NCI-H1436 treated with DMSO at 0.1 percent for 48 hours (cell line): ENCODE results near the gene ENTPD7.
"Not testable (repeated sequence)": the region's sequence is repeated elsewhere in the genome, so short reads cannot be mapped to it uniquely, and the experiment has no call there.

Experiments used
- DNase-seq: peaks from one replicate; lab custom pipeline; 2025; lab: John Stamatoyannopoulos, UW

Gene ENTPD7

GRCh38 chr10:99659031-99659867 is at the start of gene ENTPD7:
TSS of gene ENTPD7 (plus strand) at chr10:99659509. CDS start at chr10:99659957, 448 bp downstream.
- DNase-seq: peak; percentile 86

- no peak for DNase-seq
These were observed 49.1 kb upstream of the ENTPD7 start for GRCh38 chr10:99610221-99610620.

- no peak for DNase-seq
These were observed 48.0 kb upstream of the ENTPD7 start for GRCh38 chr10:99611326-99611725.

GRCh38 chr10:99612167-99612831 is 47.0 kb upstream of the ENTPD7 start:
- no peak for DNase-seq

GRCh38 chr10:99615426-99615825 is 43.9 kb upstream of the ENTPD7 start:
- no peak for DNase-seq

- DNase-seq: no peak
These were observed 41.6 kb upstream of the ENTPD7 start for GRCh38 chr10:99617696-99618095.

GRCh38 chr10:99619090-99619800 is 40.1 kb upstream of the ENTPD7 start:
- no peak for DNase-seq

- peak; percentile 100 for DNase-seq
These were observed 39.2 kb upstream of the ENTPD7 start, which contains the start of gene SLC25A28 for GRCh38 chr10:99619851-99620710. TSS of gene SLC25A28 (minus strand) at chr10:99620439. CDS start at chr10:99620335, 104 bp downstream.

- DNase-seq: no peak
These were observed 38.4 kb upstream of the ENTPD7 start for GRCh38 chr10:99620711-99621453.

GRCh38 chr10:99621454-99622251 is 37.7 kb upstream of the ENTPD7 start:
- no peak for DNase-seq

- no peak for DNase-seq
These were observed 35.4 kb upstream of the ENTPD7 start for GRCh38 chr10:99623919-99624318.

GRCh38 chr10:99625124-99625523 is 34.2 kb upstream of the ENTPD7 start:
- not testable (repeated sequence) for DNase-seq

GRCh38 chr10:99628923-99629624 is 30.2 kb upstream of the ENTPD7 start:
- no peak for DNase-seq

GRCh38 chr10:99629625-99629978 is 29.7 kb upstream of the ENTPD7 start:
- no peak for DNase-seq

GRCh38 chr10:99630433-99630832 is 28.9 kb upstream of the ENTPD7 start:
- no peak for DNase-seq

GRCh38 chr10:99630991-99631390 is 28.3 kb upstream of the ENTPD7 start:
- DNase-seq: no peak

GRCh38 chr10:99631496-99631895 is 27.8 kb upstream of the ENTPD7 start:
- DNase-seq: no peak

GRCh38 chr10:99633832-99634231 is 25.5 kb upstream of the ENTPD7 start:
- no peak for DNase-seq

- no peak for DNase-seq
These were observed 11.6 kb upstream of the ENTPD7 start for GRCh38 chr10:99647601-99648151.
